HEK293 (cell line): ENCODE measurements around the gene CCDC85C.

Experiments
- ATF2 ChIP-seq: fragments of 450-650 bp; formaldehyde crosslinking; IDR thresholded peaks from 2 replicates; pipeline ENCODE4 v1.5.1; 2016; ENCODE audit warnings: missing biosample characterization, missing genetic modification characterization, low read depth
- CTCF ChIP-seq: fragments of 450-650 bp; formaldehyde crosslinking; IDR thresholded peaks from 2 replicates; pipeline ENCODE4 v1.5.1; 2016; ENCODE audit warnings: missing biosample characterization, missing genetic modification characterization
- HOXA7 ChIP-seq: sonication (generic); formaldehyde crosslinking; IDR thresholded peaks from 2 replicates; pipeline ENCODE4 v1.8.1; 2022; ENCODE audit warnings: missing genetic modification reagents, borderline replicate concordance
- PRDM10 ChIP-seq: fragments of 450-650 bp; formaldehyde crosslinking; IDR thresholded peaks from 2 replicates; pipeline ENCODE4 v1.5.1; 2016; ENCODE audit warnings: missing biosample characterization, missing genetic modification characterization
- REST ChIP-seq: fragments of 450-650 bp; formaldehyde crosslinking; IDR thresholded peaks from 2 replicates; pipeline ENCODE4 v1.5.1; 2016; ENCODE audit warnings: missing biosample characterization, missing genetic modification characterization
- TSHZ1 ChIP-seq: fragments of 450-650 bp; formaldehyde crosslinking; IDR thresholded peaks from 2 replicates; pipeline ENCODE4 v1.5.1; 2016; ENCODE audit warnings: missing biosample characterization, missing genetic modification characterization, borderline replicate concordance
- ZBTB1 ChIP-seq: fragments of 450-650 bp; formaldehyde crosslinking; IDR thresholded peaks from 2 replicates; pipeline ENCODE4 v1.5.1; 2016; ENCODE audit warnings: missing biosample characterization, missing genetic modification characterization
- ZNF140 ChIP-seq: fragments of 450-650 bp; formaldehyde crosslinking; IDR thresholded peaks from 2 replicates; pipeline ENCODE4 v1.5.1; 2016; ENCODE audit warnings: missing biosample characterization, missing genetic modification characterization
- ZNF184 ChIP-seq: fragments of 450-650 bp; IDR thresholded peaks from 2 replicates; pipeline ENCODE4 v1.5.1; 2018; ENCODE audit warnings: missing biosample characterization, mild to moderate bottlenecking, missing genetic modification characterization
- ZNF561 ChIP-seq: fragments of 450-650 bp; IDR thresholded peaks from 2 replicates; pipeline ENCODE4 v1.5.1; 2018; ENCODE audit warnings: missing biosample characterization, missing genetic modification characterization, borderline replicate concordance
- ZNF639 ChIP-seq: fragments of 450-650 bp; formaldehyde crosslinking; IDR thresholded peaks from 2 replicates; pipeline ENCODE4 v1.5.1; 2016; ENCODE audit warnings: missing biosample characterization, missing genetic modification characterization
- ZNF701 ChIP-seq: fragments of 450-650 bp; formaldehyde crosslinking; IDR thresholded peaks from 2 replicates; pipeline ENCODE4 v1.5.1; 2016; ENCODE audit warnings: missing biosample characterization, missing genetic modification characterization
- ZNF777 ChIP-seq: fragments of 450-650 bp; formaldehyde crosslinking; IDR thresholded peaks from 2 replicates; pipeline ENCODE4 v1.5.1; 2017; ENCODE audit warnings: missing biosample characterization, missing genetic modification characterization, borderline replicate concordance
- ZSCAN23 ChIP-seq: fragments of 450-650 bp; formaldehyde crosslinking; IDR thresholded peaks from 2 replicates; pipeline ENCODE4 v1.5.1; 2016; ENCODE audit warnings: missing biosample characterization, missing genetic modification characterization

- TF ChIP-seq HOXA7 (CRISPR knock-in tag) = no peak
- no peak for TF ChIP-seq ZBTB1 (tag by site-specific recombination)
- TF ChIP-seq CTCF (tag by site-specific recombination) = no peak
- no peak for TF ChIP-seq REST
- TF ChIP-seq ZNF639 = no peak
- TF ChIP-seq ATF2 = no peak
- TF ChIP-seq ZNF701 (tag by site-specific recombination) = no peak
- no peak for TF ChIP-seq ZNF184 (tag by site-specific recombination)
- no peak for TF ChIP-seq ZSCAN23 (tag by site-specific recombination)
- no peak for TF ChIP-seq ZNF140 (tag by site-specific recombination)
- no peak for TF ChIP-seq TSHZ1
- no peak for TF ChIP-seq ZNF777 (tag by site-specific recombination)
- no peak for TF ChIP-seq ZNF561 (tag by site-specific recombination)
- TF ChIP-seq PRDM10 (tag by site-specific recombination) = no peak
These were observed 40.9 kb upstream of the CCDC85C start, which contains the start of gene HHIPL1 for GRCh38 chr14:99644723-99645544.
